ENCODE measurements around the gene IRX5. TPM values are rescaled to one million over a fixed set of nuclear protein-coding genes. Genes with fewer than 3 reads are reported as not detected.

IRX5 gene
- total RNA-seq, 8 experiments from 2014 or later: 0.41 to 23.9 (median 9.0) TPM

DNA sequence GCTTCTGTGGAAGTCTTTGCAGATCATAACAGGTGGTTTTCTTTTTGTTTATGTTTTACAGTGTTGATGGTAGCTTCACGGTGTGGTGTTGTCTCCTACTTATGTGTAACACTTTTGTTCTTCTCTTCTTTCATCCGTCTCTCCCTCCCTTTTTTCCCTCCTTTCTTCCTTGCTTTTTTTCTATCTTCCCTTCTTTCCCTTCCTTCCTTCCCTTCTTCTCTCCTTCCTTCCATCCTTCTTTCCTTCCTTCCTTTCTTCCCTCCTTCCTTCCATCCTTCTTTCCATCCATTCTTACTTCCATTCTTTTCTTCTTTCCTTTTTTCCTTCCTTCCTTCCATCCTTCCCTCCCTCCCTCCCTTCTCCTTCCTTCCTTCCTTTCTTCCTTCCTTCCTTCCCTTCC lies 31.4 kb downstream of the IRX5 start:
- Histone ChIP-seq H3K4me1 (replicated peaks in 1 of 2) (peaks cover 0 to 4% of the 10 kb centered on the region in 2 donors), H3K4me3 (no peak overlapping the region), H3K27ac (no peak overlapping the region)
- no peak for ATAC-seq (replicated peaks in 6 of 8)
- in situ Hi-C loops (cut with MboI; ENCODE audit: low pct_unique_long_range_greater_than_20kb in 2 of 9, low sequenced_read_pairs in 9 of 9, unreplicated experiment in 9 of 9): no loop called here
- WGBS, 10 experiments: 40 to 100% (median 79%) methylated on average over 1 to 2 of the region's 2 CpGs; no CpG with 5 or more reads in 1 of the 10 experiments

DNA sequence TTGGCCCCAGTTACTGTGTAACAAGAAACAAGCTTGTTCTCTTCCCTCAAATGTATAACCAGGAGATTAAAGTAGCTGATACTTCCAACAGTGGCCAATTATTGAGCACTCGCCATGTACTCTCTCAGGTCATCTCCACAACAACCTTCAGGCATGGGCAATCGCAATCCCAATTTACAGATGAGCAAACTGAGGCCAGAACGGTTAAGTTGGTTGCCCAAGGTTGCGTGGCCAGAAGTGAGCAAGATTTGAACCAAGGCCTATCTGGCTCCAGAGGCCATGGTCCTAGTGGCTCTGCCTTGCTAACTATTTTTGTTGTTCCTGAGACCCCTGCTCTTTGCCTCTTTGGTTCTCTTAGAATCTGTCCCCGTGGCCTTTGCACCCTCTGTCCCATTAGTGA lies 33.6 kb downstream of the IRX5 start:
- 33 to 100% (median 93%) methylated on average over 1 to 5 of the region's 5 CpGs; no CpG with 5 or more reads in 3 of the 10 experiments for WGBS, 10 experiments
- in situ Hi-C loops (cut with MboI; ENCODE audit: low pct_unique_long_range_greater_than_20kb in 2 of 9, low sequenced_read_pairs in 9 of 9, unreplicated experiment in 9 of 9): no loop called here
- ATAC-seq (replicated peaks in 6 of 8): no peak
- Histone ChIP-seq H3K27ac (no peak overlapping the region), H3K4me3 (no peak overlapping the region), H3K4me1 (replicated peaks in 1 of 2) (peaks cover 0 to 9% of the 10 kb centered on the region in 2 donors)

DNA sequence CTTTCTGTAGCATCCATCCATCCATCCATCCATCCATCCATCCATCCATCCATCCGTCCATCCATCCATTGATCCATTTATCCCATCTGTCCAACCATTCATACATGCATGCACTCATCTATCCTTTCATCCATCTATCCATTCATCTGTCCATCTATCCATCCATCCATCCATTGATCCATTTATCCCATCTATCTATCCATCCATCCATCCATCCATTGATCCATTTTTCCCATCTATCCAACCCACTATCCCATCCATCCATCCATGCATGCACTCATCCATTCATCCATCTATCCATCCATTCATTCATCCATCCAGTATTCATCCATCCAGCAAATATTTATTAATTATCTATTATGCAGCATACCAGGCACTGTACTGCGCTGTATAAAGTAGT lies 34.8 kb downstream of the IRX5 start:
- no peak overlapping the region for H3K4me3 ChIP-seq
- no peak for ATAC-seq (replicated peaks in 6 of 8)
- H3K27ac ChIP-seq: no peak overlapping the region
- WGBS, 10 experiments: 6 to 100% (median 60%) methylated on average over 1 to 2 of the region's 2 CpGs; no CpG with 5 or more reads in 1 of the 10 experiments
- in situ Hi-C loops (cut with MboI; ENCODE audit: low pct_unique_long_range_greater_than_20kb in 2 of 9, low sequenced_read_pairs in 9 of 9, unreplicated experiment in 9 of 9): no loop called here
- H3K4me1 ChIP-seq (replicated peaks in 1 of 2): peaks cover 0 to 11% of the 10 kb centered on the region in 2 donors

DNA sequence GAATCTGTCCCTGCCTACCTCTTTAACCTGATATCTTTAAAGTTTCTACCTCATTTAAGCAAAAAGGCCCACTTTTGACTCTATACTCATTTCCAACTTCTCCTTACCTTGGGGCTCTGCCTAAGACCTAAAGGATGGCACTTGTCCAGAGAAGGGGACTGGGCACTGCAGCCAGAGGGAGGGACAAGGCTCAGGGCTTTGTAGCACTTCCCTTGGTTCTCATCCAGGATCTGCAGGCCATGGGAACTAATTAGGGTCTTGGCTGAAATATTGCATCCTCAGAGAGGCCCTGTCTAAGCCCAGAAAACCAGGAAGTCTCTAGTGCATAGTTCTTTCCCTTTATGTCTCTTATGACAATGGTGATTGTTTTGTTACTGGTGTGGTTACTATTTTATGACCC lies 37.3 kb downstream of the IRX5 start:
- ATAC-seq (replicated peaks in 6 of 8): no peak
- H3K4me1 ChIP-seq (replicated peaks in 1 of 2): peaks cover 0 to 9% of the 10 kb centered on the region in 2 donors
- H3K27ac ChIP-seq: no peak overlapping the region
- H3K4me3 ChIP-seq: no peak overlapping the region
- in situ Hi-C loops (cut with MboI; ENCODE audit: low pct_unique_long_range_greater_than_20kb in 2 of 9, low sequenced_read_pairs in 9 of 9, unreplicated experiment in 9 of 9): no loop called here

DNA sequence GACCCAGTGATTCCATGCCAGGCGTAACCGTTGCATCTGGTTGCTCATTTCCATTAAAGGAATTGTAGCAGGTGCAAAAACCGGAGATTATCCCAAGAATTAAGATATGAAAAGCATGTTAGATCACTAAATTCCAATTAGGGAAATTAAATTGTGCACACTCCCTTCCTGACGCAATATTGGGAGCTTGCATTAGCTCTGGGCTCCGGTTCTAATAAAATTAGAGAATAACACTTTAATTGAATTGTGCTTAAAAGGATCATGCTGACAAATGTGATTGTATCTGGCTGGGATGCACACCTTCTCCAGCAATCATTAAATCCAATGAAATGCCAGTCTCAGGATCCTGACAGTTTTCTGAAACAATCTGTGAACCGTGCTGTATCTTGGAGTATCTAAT lies 38.1 kb downstream of the IRX5 start:
- ATAC-seq (replicated peaks in 6 of 8): peak in 2 of 8 experiments; percentile 12 to 28
- Histone ChIP-seq H3K4me3 (no peak overlapping the region), H3K27ac (no peak overlapping the region), H3K4me1 (replicated peaks in 1 of 2) (peaks cover 0 to 8% of the 10 kb centered on the region in 2 donors)
- 43 to 92% (median 82%) methylated on average over 1 to 6 of the region's 6 CpGs; no CpG with 5 or more reads in 1 of the 10 experiments for WGBS, 10 experiments
- in situ Hi-C loops (cut with MboI; ENCODE audit: low pct_unique_long_range_greater_than_20kb in 2 of 9, low sequenced_read_pairs in 9 of 9, unreplicated experiment in 9 of 9): no loop called here

DNA sequence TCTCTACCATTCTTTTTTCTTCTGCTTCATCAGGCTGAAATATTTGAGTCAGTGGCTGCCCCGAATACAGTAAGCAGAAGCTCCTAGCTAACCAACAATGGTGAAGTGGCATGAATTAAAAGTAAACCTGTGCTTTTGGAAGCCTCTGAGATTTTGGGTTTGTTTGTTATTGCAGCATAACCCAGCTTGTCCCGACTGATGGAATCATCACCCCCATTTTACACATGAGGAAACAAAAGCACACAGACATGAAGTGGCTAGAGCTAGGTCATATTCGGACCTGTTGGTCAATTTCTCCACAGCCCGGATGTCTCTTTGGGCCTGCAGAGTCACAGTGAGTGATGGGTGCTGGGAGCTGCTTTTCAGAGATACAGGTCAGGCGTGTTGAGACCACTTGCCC lies 39.4 kb downstream of the IRX5 start:
- in situ Hi-C loops (cut with MboI; ENCODE audit: low pct_unique_long_range_greater_than_20kb in 2 of 9, low sequenced_read_pairs in 9 of 9, unreplicated experiment in 9 of 9): no loop called here
- WGBS, 10 experiments: 0 to 94% (median 87%) methylated on average over 1 to 5 of the region's 5 CpGs; no CpG with 5 or more reads in 1 of the 10 experiments
- peaks cover 0 to 8% of the 10 kb centered on the region in 2 donors for H3K4me1 ChIP-seq (replicated peaks in 1 of 2)
- H3K27ac ChIP-seq: no peak overlapping the region
- no peak overlapping the region for H3K4me3 ChIP-seq
- no peak for ATAC-seq (replicated peaks in 6 of 8)

DNA sequence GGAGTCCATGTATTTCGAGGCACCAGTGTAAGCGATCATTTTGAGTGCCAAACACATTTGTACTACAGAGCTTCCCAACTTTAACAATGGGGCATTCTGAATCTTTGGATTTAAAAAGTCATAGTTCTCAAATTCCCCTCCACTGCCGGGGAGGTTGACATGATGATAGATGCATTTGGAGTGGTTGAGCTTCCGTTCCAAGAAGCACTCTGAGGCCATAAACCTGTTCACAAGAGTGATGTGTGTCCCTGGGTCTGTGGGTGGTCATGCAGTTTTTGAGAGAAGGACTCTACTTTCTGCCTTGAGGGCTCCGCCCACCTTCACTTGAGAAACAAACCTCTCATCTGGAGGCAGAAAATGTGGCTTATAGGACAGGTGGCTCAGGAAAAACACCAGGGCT lies 43.7 kb downstream of the IRX5 start:
- in situ Hi-C loops (cut with MboI; ENCODE audit: low pct_unique_long_range_greater_than_20kb in 2 of 9, low sequenced_read_pairs in 9 of 9, unreplicated experiment in 9 of 9): no loop called here
- WGBS, 10 experiments: 0 to 73% (median 41%) methylated on average over 2 to 5 of the region's 5 CpGs; no CpG with 5 or more reads in 4 of the 10 experiments
- no peak overlapping the region for H3K4me3 ChIP-seq
- H3K27ac ChIP-seq: no peak overlapping the region
- peak in 1 of 8 experiments; percentile 36 for ATAC-seq (replicated peaks in 6 of 8)
- H3K4me1 ChIP-seq (replicated peaks in 1 of 2): peaks cover 0 to under 1% of the 10 kb centered on the region in 2 donors

DNA sequence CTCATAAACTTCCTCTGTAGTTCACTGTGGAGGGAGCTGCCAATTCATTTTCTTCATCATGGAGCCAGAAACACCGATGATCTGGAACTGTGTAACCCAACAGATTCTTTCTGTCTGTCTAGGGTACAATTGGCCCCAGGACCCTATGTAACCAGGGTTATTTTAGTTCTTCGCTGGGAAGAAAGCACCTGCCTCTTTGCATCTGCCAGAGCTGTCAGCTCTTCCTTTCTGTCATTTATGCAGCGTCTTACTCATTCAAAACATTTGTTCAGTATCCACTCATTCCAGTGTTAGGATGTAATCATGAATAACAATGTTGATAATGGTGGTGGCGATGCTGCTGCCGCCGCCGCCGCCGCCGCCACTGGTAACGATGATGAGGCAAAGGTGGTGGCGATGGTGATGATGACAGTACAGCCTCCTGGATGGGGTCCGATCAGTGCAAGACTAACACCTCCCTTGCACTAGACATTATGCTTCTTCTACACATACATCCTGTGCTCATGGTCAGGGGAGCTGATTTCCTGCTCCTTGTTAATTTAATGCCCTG lies 46.1 kb downstream of the IRX5 start:
- ATAC-seq (replicated peaks in 6 of 8): no peak
- in situ Hi-C loops (cut with MboI; ENCODE audit: low pct_unique_long_range_greater_than_20kb in 2 of 9, low sequenced_read_pairs in 9 of 9, unreplicated experiment in 9 of 9): no loop called here

DNA sequence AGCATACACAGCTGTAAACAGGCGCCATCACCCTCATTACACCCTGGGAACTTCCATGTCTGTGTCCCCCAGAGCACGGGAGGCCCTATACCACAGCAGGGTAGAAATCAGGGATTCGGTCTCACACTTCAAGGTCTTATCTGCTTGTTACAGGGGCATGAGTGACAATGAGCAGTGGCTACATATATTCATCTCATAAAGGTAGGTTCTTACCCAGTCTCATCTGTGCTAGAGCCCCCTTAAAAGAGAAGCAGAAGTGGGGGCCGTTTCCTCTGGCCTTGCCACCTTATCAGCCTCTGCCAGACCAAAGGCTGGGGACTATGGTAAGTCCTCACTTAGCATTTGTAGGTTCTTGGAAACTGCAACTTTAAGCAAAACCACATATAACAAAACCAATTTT lies 46.5 kb downstream of the IRX5 start:
- no peaks in the 10 kb centered on the region for H3K4me1 ChIP-seq (replicated peaks in 1 of 2)
- no peak for ATAC-seq (replicated peaks in 6 of 8)
- WGBS, 10 experiments: 64 to 83% (median 75%) methylated on average over 1 to 3 of the region's 4 CpGs; no CpG with 5 or more reads in 5 of the 10 experiments
- in situ Hi-C loops (cut with MboI; ENCODE audit: low pct_unique_long_range_greater_than_20kb in 2 of 9, low sequenced_read_pairs in 9 of 9, unreplicated experiment in 9 of 9): no loop called here
- no peak overlapping the region for H3K27ac ChIP-seq
- no peak overlapping the region for H3K4me3 ChIP-seq

More for the DNA sequence above, 46.1 kb downstream of the IRX5 start:
- Histone ChIP-seq H3K27ac (no peak overlapping the region), H3K4me3 (no peak overlapping the region), H3K4me1 (replicated peaks in 1 of 2) (no peaks in the 10 kb centered on the region)
- WGBS, 10 experiments: 28 to 100% (median 81%) methylated on average over 1 to 13 of the region's 13 CpGs; no CpG with 5 or more reads in 2 of the 10 experiments

DNA sequence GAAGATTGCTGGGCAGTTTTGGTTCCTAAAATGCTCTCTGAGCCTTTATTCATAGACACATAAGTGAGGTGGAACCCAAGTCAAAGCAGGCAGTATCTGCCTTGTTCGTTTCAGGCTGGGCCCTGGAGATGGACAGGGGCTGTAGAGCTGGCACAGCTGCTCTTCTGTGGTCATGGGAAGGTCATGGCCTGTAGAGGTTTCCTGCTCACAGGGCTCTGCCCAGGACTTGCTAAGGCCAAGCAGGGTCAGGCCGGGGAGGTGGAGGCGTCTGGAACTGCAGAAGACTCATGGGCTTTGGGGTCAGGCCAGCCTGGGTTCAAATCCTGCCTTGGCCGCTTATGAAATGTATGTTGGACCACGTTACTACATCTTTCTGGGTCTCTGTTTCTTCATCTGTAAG lies 50.2 kb downstream of the IRX5 start:
- Histone ChIP-seq H3K4me3 (no peak overlapping the region), H3K4me1 (replicated peaks in 1 of 2) (no peaks in the 10 kb centered on the region), H3K27ac (no peak overlapping the region)
- 42 to 83% (median 80%) methylated on average over 1 to 3 of the region's 5 CpGs; no CpG with 5 or more reads in 5 of the 10 experiments for WGBS, 10 experiments
- no peak for ATAC-seq (replicated peaks in 6 of 8)
- in situ Hi-C loops (cut with MboI; ENCODE audit: low pct_unique_long_range_greater_than_20kb in 2 of 9, low sequenced_read_pairs in 9 of 9, unreplicated experiment in 9 of 9): no loop called here

Measured in motor neuron (in vitro differentiated cells).